AG04449 (cell line): ENCODE results near the gene S100A5.
"Not testable (repeated sequence)": the region's sequence is repeated elsewhere in the genome, so short reads cannot be mapped to it uniquely, and the experiment has no call there.

ENCODE experiments used
- CTCF ChIA-PET: fragments of 350-600 bp; formaldehyde crosslinking; extraction: SDS; loops from one replicate; lab custom pipeline; 2021; ENCODE audit warnings: antibody characterized with exemption; lab: Yijun Ruan, JAX
- POLR2A ChIA-PET: fragments of 400-600, 350-600 bp; formaldehyde crosslinking; extraction: SDS; loops from one replicate; lab custom pipeline; 2020; ENCODE audit warnings: antibody characterized with exemption, inconsistent platforms; lab: Yijun Ruan, JAX
- DNase-seq: peaks from one replicate; pipeline ENCODE4 v3.0.0-alpha.2; 2010; ENCODE audit warnings: low read depth, low spot score
- H3K4me3 ChIP-seq: 2 replicates; pipeline ENCODE4 v1.5.1; 2011; ENCODE audit warnings: low read depth, mild to moderate bottlenecking, control low read depth, low read length
- CTCF ChIP-seq: IDR thresholded peaks from one replicate; pipeline ENCODE4 v1.5.1; 2011; ENCODE audit warnings: mild to moderate bottlenecking, moderate library complexity, low read length, control low read depth, inconsistent platforms; ENCODE audit not compliant: insufficient read depth; ENCODE audit errors: missing control alignments

Gene S100A5

GRCh38 chr1:153526132-153526543 lies 14.6 kb downstream of the S100A5 start:
- no peak for DNase-seq
- ChIA-PET CTCF (interaction anchor here (1.7 to 14.8 kb wide), 5 partner anchors 8 to 92 kb away, joined by 4 to 333 read pairs (median 22); no protein-coding TSS in a partner anchor), POLR2A (interaction anchor here (2.3 kb wide), 1 partner anchor 9 kb away, joined by 13 read pairs; the partner anchor contains the start of gene S100A6)
- TF ChIP-seq CTCF: no peak
- no peak overlapping the region for H3K4me3 ChIP-seq

GRCh38 chr1:153525088-153525728 lies 15.5 kb downstream of the S100A5 start:
- no peak overlapping the region for H3K4me3 ChIP-seq
- ChIA-PET CTCF (interaction anchor here (0.8 to 14.8 kb wide), 7 partner anchors 9 to 172 kb away, joined by 3 to 333 read pairs (median 4); no protein-coding TSS in a partner anchor), POLR2A (interaction anchor here (1.0 to 2.3 kb wide), 3 partner anchors 10 to 102 kb away, joined by 3 to 13 read pairs (median 3); partner anchors contain the start of gene S100A6)
- no peak for DNase-seq
- TF ChIP-seq CTCF: no peak

DNA sequence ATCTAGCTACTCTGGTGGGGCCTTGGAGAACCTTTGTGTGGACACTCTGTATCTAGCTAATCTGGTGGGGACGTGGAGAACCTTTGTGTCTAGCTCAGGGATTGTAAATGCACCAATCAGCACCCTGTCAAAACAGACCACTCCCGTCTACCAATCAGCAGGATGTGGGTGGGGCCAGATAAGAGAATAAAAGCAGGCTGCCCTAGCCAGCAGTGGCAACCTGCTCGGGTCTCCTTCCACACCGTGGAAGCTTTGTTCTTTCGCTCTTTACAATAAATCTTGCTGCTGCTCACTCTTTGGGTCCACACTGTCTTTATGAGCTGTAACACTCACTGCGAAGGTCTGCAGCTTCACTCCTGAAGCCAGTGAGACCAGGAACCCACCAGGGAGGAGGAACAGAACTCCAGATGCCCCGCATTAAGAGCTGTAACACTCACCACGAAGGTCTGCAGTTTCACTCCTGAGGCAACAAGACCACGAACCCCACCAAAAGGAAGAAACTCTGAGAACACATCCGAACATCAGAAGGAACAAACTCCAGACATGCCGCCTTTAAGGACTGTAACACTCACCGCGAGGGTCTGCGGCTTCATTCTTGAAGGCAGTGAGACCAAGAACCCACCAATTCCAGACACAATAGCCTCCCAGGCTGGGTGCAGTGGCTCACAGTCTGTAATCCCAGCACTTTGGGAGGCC lies 18.2 kb downstream of the S100A5 start:
- CTCF ChIA-PET: interaction anchor here (4.8 to 14.8 kb wide), 3 partner anchors 10 to 49 kb away, joined by 49 to 333 read pairs (median 54); no protein-coding TSS in a partner anchor
- DNase-seq, H3K4me3 ChIP-seq, POLR2A ChIA-PET: not testable (repeated sequence)

- H3K4me3 ChIP-seq, DNase-seq, POLR2A ChIA-PET: not testable (repeated sequence)
- CTCF ChIA-PET: interaction anchor here (1.1 to 14.8 kb wide), 7 partner anchors 11 to 106 kb away, joined by 3 to 333 read pairs (median 25); partner anchors contain the start of gene S100A13
These were observed 18.9 kb downstream of the S100A5 start for GRCh38 chr1:153521808-153522207.

GRCh38 chr1:153520818-153521476 lies 19.8 kb downstream of the S100A5 start:
- no peak for DNase-seq
- ChIA-PET CTCF (interaction anchor here (1.1 to 4.8 kb wide), 7 partner anchors 10 to 106 kb away, joined by 3 to 54 read pairs (median 11); partner anchors contain the start of gene S100A13), POLR2A (interaction anchor here (0.7 to 1.2 kb wide), 4 partner anchors 13 to 106 kb away, joined by 3 read pairs; partner anchors contain the start of genes S100A13 and S100A6)
- no peak overlapping the region for H3K4me3 ChIP-seq
- TF ChIP-seq CTCF: no peak

DNA sequence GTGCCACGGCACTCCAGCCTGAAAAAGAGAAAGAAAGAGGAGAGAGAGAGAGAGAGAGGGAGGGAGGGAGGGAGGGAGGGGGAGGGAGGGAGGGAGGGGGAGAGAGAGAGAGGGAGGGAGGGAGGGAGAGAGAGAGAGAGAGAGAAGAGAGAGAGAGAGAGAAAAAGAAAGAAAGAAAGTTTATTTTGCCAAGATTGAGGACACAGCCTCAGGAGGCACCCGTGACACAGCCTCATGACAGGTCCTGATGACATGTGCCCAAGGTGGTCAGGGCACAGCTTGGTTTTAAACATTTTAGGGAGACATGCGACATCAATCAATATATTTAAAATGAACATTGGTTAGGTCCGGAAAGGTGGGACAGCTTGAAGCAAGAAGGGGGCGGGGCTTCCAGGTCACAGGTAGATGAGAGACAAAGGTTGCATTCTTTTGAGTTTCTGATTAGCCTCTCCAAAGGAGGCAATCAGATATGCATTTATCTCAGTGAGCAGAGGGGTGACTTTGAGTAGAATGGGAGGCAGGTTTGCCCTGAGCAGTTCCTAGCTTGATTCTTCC lies 20.5 kb downstream of the S100A5 start:
- DNase-seq, H3K4me3 ChIP-seq: not testable (repeated sequence)
- ChIA-PET CTCF (interaction anchor here (1.1 to 4.8 kb wide), 7 partner anchors 9 to 157 kb away, joined by 3 to 54 read pairs (median 11); no protein-coding TSS in a partner anchor), POLR2A (interaction anchor here (0.8 to 1.2 kb wide), 3 partner anchors 13 to 107 kb away, joined by 3 read pairs; partner anchors contain the start of gene S100A13)

DNA sequence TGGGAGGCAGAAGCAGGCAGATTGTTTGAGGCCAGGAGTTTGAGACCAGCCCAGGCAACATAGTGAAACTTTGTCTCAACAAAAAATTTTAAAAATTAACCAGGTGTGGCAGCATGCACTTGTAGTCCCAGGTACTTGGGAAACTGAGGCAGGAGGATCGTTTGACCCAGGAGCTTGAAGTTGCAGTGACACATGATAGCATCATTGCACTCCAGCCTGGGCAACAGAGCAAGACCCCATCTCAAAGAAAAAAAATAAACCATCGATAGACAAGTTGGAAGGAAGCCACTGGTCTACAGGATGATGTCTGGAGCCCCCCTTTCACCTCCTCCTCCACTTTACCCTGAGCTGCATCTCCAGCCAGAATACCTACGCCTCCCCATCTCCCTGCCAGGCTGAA lies 21.5 kb downstream of the S100A5 start:
- DNase-seq: no peak
- H3K4me3 ChIP-seq: no peak overlapping the region
- ChIA-PET POLR2A (no interaction called here), CTCF (interaction anchor here (1.4 to 4.8 kb wide), 4 partner anchors 8 to 158 kb away, joined by 3 to 54 read pairs (median 37); no protein-coding TSS in a partner anchor)
- no peak for TF ChIP-seq CTCF
